Tibial nerve (tissue), 3 donors: ENCODE results near the gene DNAJC1.

ENCODE experiments used
- CTCF ChIP-seq, 5 experiments: fragments of 200-600 bp in 3 of 5; fragments of 450-650 bp in 2 of 5; sonication (generic) in 3 of 5; IDR thresholded peaks; one replicate each; pipeline ENCODE4 v1.5.1; 2016 to 2019; ENCODE audit warnings: antibody characterized with exemption in 5 of 5, mild to moderate bottlenecking in 3 of 5, moderate library complexity in 2 of 5
- POLR2A ChIP-seq, 2 donors: fragments of 450-650 bp; IDR thresholded peaks; one replicate each; pipeline ENCODE4 v1.6.1; 2017; ENCODE audit warnings: antibody characterized with exemption in 2 of 2, mild to moderate bottlenecking in 2 of 2, moderate library complexity in 2 of 2

DNA sequence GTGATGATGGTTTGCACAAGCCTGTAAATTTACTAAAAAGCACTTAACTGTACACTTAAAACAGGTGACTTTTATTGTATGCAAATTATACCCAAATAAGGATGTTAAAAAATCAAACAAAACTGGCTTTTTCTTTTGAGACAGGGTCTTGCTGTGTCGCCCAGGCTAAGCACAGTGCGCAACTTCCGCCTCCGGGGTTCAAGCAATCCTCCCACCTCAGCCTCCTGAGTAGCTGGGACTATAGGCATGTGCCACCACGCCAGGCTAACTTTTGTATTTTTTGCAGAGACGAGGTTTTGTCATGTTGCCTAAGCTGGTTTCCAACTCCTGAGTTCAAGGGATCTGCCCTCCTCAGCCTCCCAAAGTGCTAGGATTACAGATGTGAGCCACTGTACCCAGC, 77.7 kb downstream of the DNAJC1 start:
- TF ChIP-seq CTCF (IDR thresholded peaks at IDR 0.05), result no peak
- TF ChIP-seq POLR2A (IDR thresholded peaks at IDR 0.05), result no peak
